Mesenchymal stem cell (in vitro differentiated cells and primary cell): ENCODE results near the gene SMURF2.
A peak's percentile ranks its signal among the peaks of the same experiment; 100 is the strongest.

Source experiments
- DNase-seq: peaks from one replicate; pipeline ENCODE4 v3.0.0-alpha.2; 2013
- H2AFZ ChIP-seq: one replicate; pipeline ENCODE4 v1.6.1; 2013; ENCODE audit warnings: low read depth, mild to moderate bottlenecking, control low read depth, inconsistent platforms, low read length, moderate library complexity
- H2AK5ac ChIP-seq: 2 replicates; pipeline ENCODE4 v1.6.1; 2013; ENCODE audit warnings: low read length, moderate library complexity, mild to moderate bottlenecking, inconsistent platforms; ENCODE audit not compliant: severe bottlenecking
- H2BK120ac ChIP-seq: one replicate; pipeline ENCODE4 v1.6.1; 2013; ENCODE audit warnings: low read depth, mild to moderate bottlenecking, inconsistent platforms, low read length, moderate library complexity
- H2BK12ac ChIP-seq, 2 experiments: one replicate each; pipeline ENCODE4 v1.6.1; 2013; ENCODE audit warnings: inconsistent platforms in 2 of 2, low read length in 2 of 2, mild to moderate bottlenecking in 2 of 2, moderate library complexity in 2 of 2, control low read depth in 1 of 2
- H2BK15ac ChIP-seq: one replicate; pipeline ENCODE4 v1.6.1; 2013; ENCODE audit warnings: mild to moderate bottlenecking, low read depth, inconsistent platforms; ENCODE audit not compliant: poor library complexity, severe bottlenecking
- H2BK5ac ChIP-seq: 2 replicates; pipeline ENCODE4 v1.6.1; 2013; ENCODE audit warnings: low read depth, mild to moderate bottlenecking, low read length, control low read depth, inconsistent platforms; ENCODE audit not compliant: poor library complexity, severe bottlenecking
- H3K14ac ChIP-seq, 2 experiments: one replicate each; pipeline ENCODE4 v1.6.1; 2013; ENCODE audit warnings: inconsistent platforms in 2 of 2, low read length in 2 of 2, control low read depth in 1 of 2, mild to moderate bottlenecking in 1 of 2, moderate library complexity in 1 of 2
- H3K18ac ChIP-seq, 2 experiments: one replicate each; pipeline ENCODE4 v1.6.1; 2013; ENCODE audit warnings: inconsistent platforms in 2 of 2, low read length in 2 of 2, control low read depth in 1 of 2, low read depth in 1 of 2, mild to moderate bottlenecking in 1 of 2
- H3K23ac ChIP-seq, 2 experiments: one replicate each; pipeline ENCODE4 v1.6.1; 2013; ENCODE audit warnings: inconsistent platforms in 2 of 2, low read length in 2 of 2, mild to moderate bottlenecking in 2 of 2, moderate library complexity in 2 of 2, control low read depth in 1 of 2
- H3K27ac ChIP-seq: 2 replicates; pipeline ENCODE4 v1.5.1; 2013; ENCODE audit warnings: mild to moderate bottlenecking, moderate library complexity, low read length, control low read depth, inconsistent platforms; ENCODE audit not compliant: poor library complexity, severe bottlenecking
- H3K27me3 ChIP-seq, 2 experiments: 2 replicates each; pipeline versions ENCODE4 v1.6.1 to v1.7.0; 2013; ENCODE audit warnings: low read length in 2 of 2, mild to moderate bottlenecking in 2 of 2, moderate library complexity in 2 of 2, control low read depth in 1 of 2, inconsistent platforms in 1 of 2; ENCODE audit not compliant: control insufficient read depth in 1 of 2, insufficient read depth in 1 of 2
- H3K36me3 ChIP-seq, 2 experiments: 2 replicates each; pipeline versions ENCODE4 v1.6.1 to v1.7.0; 2013; ENCODE audit warnings: low read length in 2 of 2, control low read depth in 1 of 2, inconsistent platforms in 1 of 2, low read depth in 1 of 2, mild to moderate bottlenecking in 1 of 2; ENCODE audit not compliant: insufficient read depth in 2 of 2, control insufficient read depth in 1 of 2
- H3K4ac ChIP-seq, 2 experiments: one replicate each; pipeline ENCODE4 v1.6.1; 2013; ENCODE audit warnings: inconsistent platforms in 2 of 2, low read length in 2 of 2, mild to moderate bottlenecking in 2 of 2, moderate library complexity in 2 of 2, control low read depth in 1 of 2, low read depth in 1 of 2
- H3K4me1 ChIP-seq: 2 replicates; pipeline ENCODE4 v1.6.1; 2013; ENCODE audit warnings: low read depth, low read length, control low read depth; ENCODE audit not compliant: control insufficient read depth, insufficient read depth
- H3K4me2 ChIP-seq: 2 replicates; pipeline ENCODE4 v1.6.1; 2013; ENCODE audit warnings: low read length, mild to moderate bottlenecking, inconsistent platforms; ENCODE audit not compliant: poor library complexity, severe bottlenecking
- H3K4me3 ChIP-seq, 2 experiments: 2 replicates each; pipeline versions ENCODE4 v1.5.1 to v1.7.0; 2013; ENCODE audit warnings: low read length in 2 of 2, mild to moderate bottlenecking in 2 of 2, control low read depth in 1 of 2, low read depth in 1 of 2; ENCODE audit not compliant: insufficient read depth in 1 of 2
- H3K79me1 ChIP-seq: replicated peaks from 2 replicates; pipeline ENCODE4 v1.6.1; 2013; ENCODE audit warnings: mild to moderate bottlenecking, control low read depth, low read length, inconsistent platforms; ENCODE audit not compliant: poor library complexity, severe bottlenecking
- H3K9ac ChIP-seq: 2 replicates; pipeline ENCODE4 v1.7.0; 2013; ENCODE audit warnings: mild to moderate bottlenecking, low read length, moderate library complexity
- H3K9me3 ChIP-seq: 2 replicates; pipeline ENCODE4 v1.7.0; 2013; ENCODE audit warnings: mild to moderate bottlenecking, low read length; ENCODE audit not compliant: control insufficient read depth
- H4K8ac ChIP-seq: one replicate; pipeline ENCODE4 v1.6.1; 2013; ENCODE audit warnings: inconsistent platforms, mild to moderate bottlenecking, low read length, moderate library complexity
- H4K91ac ChIP-seq: one replicate; pipeline ENCODE4 v1.6.1; 2013; ENCODE audit warnings: mild to moderate bottlenecking, low read length, inconsistent platforms
- WGBS: methylation state at CpG from one replicate; pipeline ENCODE4 v1.1.7; 2013; ENCODE audit warnings: mixed read lengths; 5-methylcytosine and 5-hydroxymethylcytosine counted together

Gene SMURF2

DNA sequence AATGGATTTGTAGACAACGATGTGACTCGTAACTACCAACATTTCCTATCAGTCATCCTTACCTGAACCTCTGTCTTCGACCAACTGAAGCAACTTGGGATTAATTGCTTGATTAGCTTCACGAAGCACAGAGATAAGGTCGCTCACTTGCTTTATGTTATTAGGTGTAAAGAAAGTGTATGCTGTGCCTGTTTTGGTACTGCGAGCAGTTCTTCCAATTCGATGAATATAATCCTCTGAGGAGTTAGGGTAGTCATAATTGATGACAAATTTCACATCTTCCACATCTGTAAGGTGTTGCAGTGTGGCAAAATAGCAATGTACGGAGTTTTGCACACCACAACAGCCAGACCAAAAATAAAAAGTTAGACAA, 161.6 kb downstream of the SMURF2 start:
- WGBS, result 88% methylated on average over 6 of the region's 8 CpGs

DNA sequence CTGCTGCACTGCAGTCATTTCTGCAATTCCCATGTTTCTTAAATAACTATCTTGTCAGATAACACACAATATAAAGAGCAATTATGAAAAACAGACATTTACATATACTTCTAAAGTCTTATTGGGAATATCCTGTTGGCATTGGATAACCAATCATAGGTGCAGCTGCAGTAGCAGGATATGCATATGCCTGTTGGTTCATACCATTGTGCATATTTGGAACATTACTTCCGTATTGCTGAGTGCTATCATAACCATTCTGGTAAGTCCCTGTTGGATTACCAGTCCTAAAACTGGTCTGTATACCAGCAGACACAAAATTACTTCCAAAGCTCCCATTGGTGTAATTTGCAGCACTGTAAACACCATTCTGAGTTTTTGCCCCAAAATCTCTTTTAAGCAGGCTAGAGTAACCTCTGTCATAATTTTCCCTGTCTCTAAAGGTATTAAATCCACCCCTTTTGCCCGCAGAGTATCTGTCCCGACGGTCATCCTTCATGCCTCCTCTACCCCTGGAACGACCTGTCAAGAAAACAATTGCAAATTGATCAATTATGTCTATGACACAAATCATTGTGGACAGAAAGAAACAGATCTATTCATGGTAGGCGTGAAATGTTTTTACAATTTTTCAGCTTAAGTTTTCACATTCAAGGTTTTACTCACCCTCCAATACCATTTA, 162.2 kb downstream of the SMURF2 start:
- Histone ChIP-seq H3K4ac (no peak overlapping the region), H3K4me3 (peak overlapping the region in 1 of 2 experiments; percentile 25), H2BK12ac (no peak overlapping the region), H3K18ac (no peak overlapping the region), H3K79me1 (peaks cover 4% of the 10 kb centered on the region), H3K14ac (no peak overlapping the region), H2BK120ac (no peak overlapping the region), H4K8ac (no peak overlapping the region), H3K9ac (peak overlapping the region; percentile 100), H2BK5ac (no peak overlapping the region), H3K4me1 (peaks cover 7% of the 10 kb centered on the region), H3K27me3 (no peaks in the 10 kb centered on the region), H2AK5ac (no peak overlapping the region), H3K9me3 (no peaks in the 10 kb centered on the region), H3K27ac (peak overlapping the region; percentile 38), H3K23ac (no peak overlapping the region), H3K36me3 (peaks cover 12 to 74% of the 10 kb centered on the region in 2 experiments), H2AFZ (no peak overlapping the region), H3K4me2 (no peak overlapping the region), H2BK15ac (no peak overlapping the region), H4K91ac (no peak overlapping the region)
- 90% methylated on average over 6 of the region's 6 CpGs for WGBS
- DNase-seq, result peak; percentile 36

More for the DNA sequence above, 161.6 kb downstream of the SMURF2 start:
- no peak overlapping the region for H2AK5ac ChIP-seq
- no peak overlapping the region for H3K14ac ChIP-seq
- no peak overlapping the region for H4K91ac ChIP-seq
- H4K8ac ChIP-seq, result no peak overlapping the region
- peaks cover 12 to 76% of the 10 kb centered on the region in 2 experiments for H3K36me3 ChIP-seq
- H2BK12ac ChIP-seq, result no peak overlapping the region
- H3K4ac ChIP-seq, result no peak overlapping the region
- H3K9me3 ChIP-seq, result no peaks in the 10 kb centered on the region
- no peak overlapping the region for H3K18ac ChIP-seq
- H3K4me2 ChIP-seq, result no peak overlapping the region
- peaks cover 6% of the 10 kb centered on the region for H3K4me1 ChIP-seq
- H3K27me3 ChIP-seq, result no peaks in the 10 kb centered on the region
- H3K9ac ChIP-seq, result peak overlapping the region; percentile 100
- peaks cover 4% of the 10 kb centered on the region for H3K79me1 ChIP-seq
- H3K4me3 ChIP-seq, result peak overlapping the region in 1 of 2 experiments; percentile 25
- DNase-seq, result no peak
- H2AFZ ChIP-seq, result no peak overlapping the region
- H2BK15ac ChIP-seq, result no peak overlapping the region
- no peak overlapping the region for H3K23ac ChIP-seq
- H2BK5ac ChIP-seq, result no peak overlapping the region
- H3K27ac ChIP-seq, result no peak overlapping the region
- H2BK120ac ChIP-seq, result no peak overlapping the region

DNA sequence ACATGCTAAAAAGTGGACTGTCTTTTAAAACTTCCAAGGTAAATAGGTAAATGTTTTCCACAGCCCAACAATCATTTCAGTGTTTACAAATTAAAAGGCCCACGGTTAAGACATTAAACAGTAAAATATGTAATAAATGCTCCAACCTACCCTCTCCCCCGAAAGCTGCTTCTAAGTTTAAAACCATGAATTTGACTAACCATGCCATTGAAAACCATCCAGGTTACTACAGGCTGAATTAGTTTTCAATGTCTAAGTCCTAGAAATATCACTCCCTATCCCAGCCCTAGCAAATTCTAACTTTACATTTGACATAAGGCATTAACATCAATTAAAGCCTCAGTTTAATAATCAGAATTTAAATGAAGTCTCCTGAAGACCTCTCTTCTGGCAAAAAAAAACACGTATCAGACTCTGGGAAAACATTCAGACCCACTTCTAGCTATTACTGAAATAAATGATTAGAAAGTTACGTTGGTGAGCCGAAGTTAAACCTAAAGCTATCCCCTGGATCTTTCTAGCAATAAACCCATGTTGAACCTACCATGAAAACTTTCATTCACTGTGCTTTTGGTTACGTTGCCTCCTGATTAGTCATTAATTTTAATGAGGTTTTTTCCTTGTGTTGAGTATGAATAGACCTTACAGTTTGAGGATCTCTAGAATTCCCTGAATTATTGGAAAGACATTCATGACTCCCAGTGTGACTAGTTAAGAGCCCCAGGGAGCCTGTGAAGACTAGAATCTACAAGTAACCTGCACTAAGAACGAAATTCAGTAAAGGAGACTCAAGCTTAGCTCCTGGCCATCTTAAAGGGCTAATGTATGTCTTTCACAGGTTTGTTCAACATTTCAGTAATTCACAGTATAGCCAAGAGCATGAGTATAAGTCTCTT, 163.6 kb downstream of the SMURF2 start:
- H4K8ac ChIP-seq, result no peak overlapping the region
- H3K36me3 ChIP-seq, result peaks cover 12 to 60% of the 10 kb centered on the region in 2 experiments
- H3K18ac ChIP-seq, result no peak overlapping the region
- H3K27me3 ChIP-seq, result no peaks in the 10 kb centered on the region
- peaks cover 6% of the 10 kb centered on the region for H3K79me1 ChIP-seq
- no peak overlapping the region for H3K23ac ChIP-seq
- H3K9me3 ChIP-seq, result no peaks in the 10 kb centered on the region
- H3K4me2 ChIP-seq, result no peak overlapping the region
- DNase-seq, result peak; percentile 44
- peak overlapping the region; percentile 100 for H3K9ac ChIP-seq
- H2BK5ac ChIP-seq, result no peak overlapping the region
- WGBS, result 89% methylated on average over 7 of the region's 7 CpGs
- no peak overlapping the region for H2BK12ac ChIP-seq
- no peak overlapping the region for H3K14ac ChIP-seq
- H4K91ac ChIP-seq, result no peak overlapping the region
- peaks cover 7% of the 10 kb centered on the region for H3K4me1 ChIP-seq
- no peak overlapping the region for H2BK120ac ChIP-seq
- H3K4me3 ChIP-seq, result no peak overlapping the region
- no peak overlapping the region for H3K4ac ChIP-seq
- peak overlapping the region; percentile 36 for H3K27ac ChIP-seq
- no peak overlapping the region for H2AK5ac ChIP-seq
- H2AFZ ChIP-seq, result no peak overlapping the region
- no peak overlapping the region for H2BK15ac ChIP-seq

DNA sequence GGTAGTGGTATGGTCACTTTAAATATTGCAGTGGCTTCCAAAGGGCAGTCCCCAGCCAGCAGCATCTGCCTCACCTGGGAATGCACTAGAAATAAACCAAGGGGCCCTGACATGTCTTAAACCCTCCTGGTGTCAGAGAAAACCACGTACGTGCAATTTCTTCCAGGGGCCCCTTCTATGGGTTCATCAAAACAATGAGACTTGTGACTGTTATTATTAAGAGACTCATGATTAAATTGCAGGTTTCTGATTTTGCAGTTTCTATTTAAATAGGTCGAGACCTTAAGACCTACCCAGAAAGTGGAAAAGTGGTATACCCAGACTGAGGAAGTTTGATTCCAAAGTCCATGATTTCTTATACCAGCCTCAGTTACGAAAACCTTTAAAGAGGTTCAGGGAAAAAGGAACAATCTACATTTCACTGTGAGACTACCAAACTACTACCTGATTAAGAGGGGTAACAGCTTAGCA, 164.5 kb downstream of the SMURF2 start:
- H3K4me2 ChIP-seq, result peak overlapping the region; percentile 99
- peak overlapping the region; percentile 100 for H3K9ac ChIP-seq
- peak overlapping the region in 1 of 2 experiments; percentile 87 for H3K4me3 ChIP-seq
- no peak overlapping the region for H2AFZ ChIP-seq
- H4K91ac ChIP-seq, result no peak overlapping the region
- H2BK12ac ChIP-seq, result no peak overlapping the region
- no peak overlapping the region for H4K8ac ChIP-seq
- H2AK5ac ChIP-seq, result no peak overlapping the region
- H3K9me3 ChIP-seq, result no peaks in the 10 kb centered on the region
- peak overlapping the region; percentile 95 for H3K27ac ChIP-seq
- H2BK15ac ChIP-seq, result no peak overlapping the region
- H3K14ac ChIP-seq, result no peak overlapping the region
- DNase-seq, result no peak
- H3K79me1 ChIP-seq, result peaks cover 9% of the 10 kb centered on the region
- no peak overlapping the region for H3K23ac ChIP-seq
- H2BK5ac ChIP-seq, result no peak overlapping the region
- peaks cover 6% of the 10 kb centered on the region for H3K4me1 ChIP-seq
- H3K18ac ChIP-seq, result peak overlapping the region in 1 of 2 experiments; percentile 19
- WGBS, result 54% methylated on average over 4 of the region's 4 CpGs
- no peak overlapping the region for H2BK120ac ChIP-seq
- no peaks in the 10 kb centered on the region for H3K27me3 ChIP-seq
- H3K4ac ChIP-seq, result peak overlapping the region in 1 of 2 experiments; percentile 13
- peaks cover 13 to 57% of the 10 kb centered on the region in 2 experiments for H3K36me3 ChIP-seq
